ENCODE data around the gene MTA3.

DNA sequence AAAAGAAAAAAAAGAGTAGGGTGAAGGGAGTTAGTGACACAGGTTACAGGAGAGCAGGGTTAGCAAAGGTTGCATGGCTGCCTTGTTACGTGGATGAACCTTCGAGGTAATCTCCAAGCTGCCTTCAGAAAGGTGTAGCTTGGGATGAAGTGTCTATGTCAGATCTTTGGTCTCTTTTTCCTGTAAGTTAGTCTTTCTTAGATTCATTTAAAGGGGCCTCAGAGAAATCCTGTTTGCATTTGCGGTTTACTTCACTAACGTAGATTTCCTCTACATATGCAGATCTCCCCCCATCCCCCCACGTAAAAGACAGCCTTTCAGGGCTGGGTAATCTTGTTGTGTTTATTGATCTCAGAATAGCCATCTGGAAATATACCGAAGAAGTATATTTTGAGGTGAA, 83.7 kb downstream of the MTA3 start:
- TF ChIP-seq GATA2 (IDR thresholded peaks at IDR 0.05; ENCODE audit: low read depth, low read length) (no peak), GATA3 (IDR thresholded peaks at IDR 0.05; ENCODE audit: low read depth, low read length) (no peak)
